ENCODE results near the gene TUBD1.

TUBD1 gene

DNA sequence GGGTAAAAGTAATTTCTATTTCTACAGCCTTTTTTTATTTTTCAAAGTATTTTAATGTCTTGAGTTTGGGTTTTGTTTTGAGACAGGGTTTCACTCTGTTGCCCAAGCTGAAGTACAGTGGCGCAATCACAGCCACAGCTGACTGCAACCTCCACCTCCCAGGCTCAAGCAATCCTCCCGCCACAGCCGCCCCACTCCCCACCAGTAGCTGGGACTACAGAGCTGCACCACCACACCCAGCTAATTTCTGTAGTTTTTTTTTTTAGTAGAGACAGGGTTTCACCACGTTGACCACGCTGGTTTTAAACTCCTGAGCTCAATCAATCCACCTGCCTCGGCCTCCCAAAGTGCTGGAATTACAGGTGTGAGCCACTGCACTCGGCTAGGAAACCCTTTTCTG lies 44.0 kb downstream of the TUBD1 start:
- H3K9ac ChIP-seq (ENCODE audit: low read length): peak overlapping the region; percentile 48

DNA sequence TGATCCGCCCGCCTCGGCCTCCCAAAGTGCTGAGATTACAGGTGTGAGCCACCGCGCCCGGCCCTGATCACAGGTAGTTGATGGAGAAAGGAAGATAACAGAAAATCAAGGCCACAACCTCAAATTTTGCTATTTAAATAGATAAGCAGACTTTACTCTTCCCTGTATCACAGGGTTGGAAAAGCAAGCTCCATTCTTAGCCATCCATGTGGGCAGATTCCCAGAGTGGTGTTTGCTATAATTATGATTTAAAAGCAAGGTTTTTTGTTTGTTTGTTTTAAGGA lies 44.4 kb downstream of the TUBD1 start:
- H4K20me1 ChIP-seq (ENCODE audit: insufficient read depth, low read length): no peaks in the 10 kb centered on the region
- no peak for TF ChIP-seq CTCF (IDR thresholded peaks at IDR 0.05; ENCODE audit: low read depth, low read length)
- TF ChIP-seq EZH2phosphoT487 (IDR thresholded peaks at IDR 0.05; ENCODE audit: low read depth): no peak
- no peaks in the 10 kb centered on the region for H3K36me3 ChIP-seq (replicated peaks; ENCODE audit: low read depth, low read length)
- H3K27me3 ChIP-seq (ENCODE audit: low read depth, low read length): no peaks in the 10 kb centered on the region
- H3K4me3 ChIP-seq (ENCODE audit: low read length): 0 out of 2 replicates have a peak overlapping the region, but pooled peaks have one; percentile 9
- peak overlapping the region; percentile 99 for H3K27ac ChIP-seq (ENCODE audit: low read length)
- no peak overlapping the region for H3K9ac ChIP-seq (ENCODE audit: low read length)
- no peaks in the 10 kb centered on the region for H3K9me3 ChIP-seq (ENCODE audit: insufficient read depth, low read length)
- peak overlapping the region; percentile 67 for H3K4me2 ChIP-seq (ENCODE audit: low read length)
- H3K4me1 ChIP-seq (ENCODE audit: low read length): peaks cover 83% of the 10 kb centered on the region
- H2AFZ ChIP-seq (ENCODE audit: low read depth, low read length): no peak overlapping the region
- no peaks in the 10 kb centered on the region for H3K79me2 ChIP-seq (ENCODE audit: low read length)

More for the DNA sequence above, 44.0 kb downstream of the TUBD1 start:
- TF ChIP-seq EZH2phosphoT487 (IDR thresholded peaks at IDR 0.05; ENCODE audit: low read depth): no peak
- TF ChIP-seq CTCF (IDR thresholded peaks at IDR 0.05; ENCODE audit: low read depth, low read length): no peak
- H3K9me3 ChIP-seq (ENCODE audit: insufficient read depth, low read length): no peaks in the 10 kb centered on the region
- H2AFZ ChIP-seq (ENCODE audit: low read depth, low read length): no peak overlapping the region; the same call in 1 of the 2 replicates
- no peaks in the 10 kb centered on the region for H3K36me3 ChIP-seq (replicated peaks; ENCODE audit: low read depth, low read length)
- H3K4me3 ChIP-seq (ENCODE audit: low read length): peak overlapping the region; percentile 38; the same call in 1 of the 2 replicates
- peaks cover 82% of the 10 kb centered on the region for H3K4me1 ChIP-seq (ENCODE audit: low read length)
- H4K20me1 ChIP-seq (ENCODE audit: insufficient read depth, low read length): no peaks in the 10 kb centered on the region
- H3K27me3 ChIP-seq (ENCODE audit: low read depth, low read length): no peaks in the 10 kb centered on the region
- peak overlapping the region; percentile 67 for H3K4me2 ChIP-seq (ENCODE audit: low read length)
- no peaks in the 10 kb centered on the region for H3K79me2 ChIP-seq (ENCODE audit: low read length)
- H3K27ac ChIP-seq (ENCODE audit: low read length): peak overlapping the region; percentile 99

GRCh38 chr17:59846394-59847165 lies 46.2 kb downstream of the TUBD1 start:
- Histone ChIP-seq H3K79me2 (ENCODE audit: low read length) (peaks cover 7% of the 10 kb centered on the region), H3K36me3 (replicated peaks; ENCODE audit: low read depth, low read length) (peaks cover 3% of the 10 kb centered on the region), H2AFZ (ENCODE audit: low read depth, low read length) (no peak overlapping the region), H3K9ac (ENCODE audit: low read length) (peak overlapping the region; percentile 88), H3K4me3 (ENCODE audit: low read length) (peak overlapping the region; percentile 62), H3K9me3 (ENCODE audit: insufficient read depth, low read length) (no peaks in the 10 kb centered on the region), H3K4me2 (ENCODE audit: low read length) (peak overlapping the region; percentile 75), H3K27ac (ENCODE audit: low read length) (peak overlapping the region; percentile 99), H4K20me1 (ENCODE audit: insufficient read depth, low read length) (no peaks in the 10 kb centered on the region), H3K4me1 (ENCODE audit: low read length) (peaks cover 85% of the 10 kb centered on the region), H3K27me3 (ENCODE audit: low read depth, low read length) (no peaks in the 10 kb centered on the region)
- TF ChIP-seq EZH2phosphoT487 (IDR thresholded peaks at IDR 0.05; ENCODE audit: low read depth) (no peak), CTCF (IDR thresholded peaks at IDR 0.05; ENCODE audit: low read depth, low read length) (no peak)

DNA sequence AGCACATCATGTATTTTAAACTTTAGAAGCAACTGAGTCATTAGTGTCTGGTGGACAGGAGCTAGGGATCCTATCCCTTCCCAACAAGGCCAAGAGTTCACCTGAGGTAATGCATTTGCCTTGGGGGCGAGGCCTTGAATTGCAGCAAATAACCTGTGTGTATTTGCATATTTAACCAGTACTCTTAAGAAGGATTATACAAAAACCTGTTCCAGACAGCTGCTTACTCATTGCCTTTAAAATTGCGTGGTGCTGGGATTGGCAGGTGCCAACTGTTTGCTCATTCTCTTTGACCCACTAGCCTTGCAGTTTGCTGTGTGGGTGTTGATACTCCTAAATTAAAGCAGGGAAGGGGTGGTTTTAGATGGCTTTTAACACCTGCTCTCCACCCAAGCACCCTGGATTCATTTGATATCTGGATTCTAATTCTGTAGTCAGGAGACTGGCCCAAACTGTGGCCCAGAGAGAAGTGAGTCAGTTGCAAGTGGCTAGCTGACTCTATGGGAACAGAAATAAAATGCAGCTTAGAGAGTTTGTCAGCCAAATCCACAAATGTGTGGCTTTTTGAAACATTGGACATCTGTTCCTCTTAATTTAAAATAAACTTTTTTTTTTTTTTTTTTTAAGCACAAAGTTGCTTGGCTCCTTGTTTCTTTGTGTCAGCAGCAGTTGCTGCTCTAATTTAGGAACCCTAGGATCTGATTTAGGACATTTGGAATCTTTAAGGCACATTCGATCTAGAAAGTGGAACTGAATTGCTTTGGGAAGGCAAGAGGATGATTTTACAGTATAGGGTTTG lies 46.9 kb downstream of the TUBD1 start:
- Histone ChIP-seq H3K27me3 (ENCODE audit: low read depth, low read length) (no peaks in the 10 kb centered on the region), H3K27ac (ENCODE audit: low read length) (peak overlapping the region; percentile 99), H2AFZ (ENCODE audit: low read depth, low read length) (no peak overlapping the region), H3K4me2 (ENCODE audit: low read length) (peak overlapping the region; percentile 75), H4K20me1 (ENCODE audit: insufficient read depth, low read length) (peaks cover 4% of the 10 kb centered on the region), H3K79me2 (ENCODE audit: low read length) (peaks cover 15% of the 10 kb centered on the region), H3K36me3 (replicated peaks; ENCODE audit: low read depth, low read length) (peaks cover 8% of the 10 kb centered on the region), H3K4me1 (ENCODE audit: low read length) (peaks cover 85% of the 10 kb centered on the region), H3K9ac (ENCODE audit: low read length) (peak overlapping the region; percentile 88), H3K9me3 (ENCODE audit: insufficient read depth, low read length) (no peaks in the 10 kb centered on the region), H3K4me3 (ENCODE audit: low read length) (peak overlapping the region; percentile 62)
- TF ChIP-seq CTCF (IDR thresholded peaks at IDR 0.05; ENCODE audit: low read depth, low read length): no peak
- no peak for TF ChIP-seq EZH2phosphoT487 (IDR thresholded peaks at IDR 0.05; ENCODE audit: low read depth)
